Cardiac muscle cell (in vitro differentiated cells and primary cell): ENCODE measurements around the gene SERPINF2. TPM values are rescaled to one million over a fixed set of nuclear protein-coding genes. Genes with fewer than 3 reads are reported as not detected.
"Not testable (repeated sequence)": the region's sequence is repeated elsewhere in the genome, so short reads cannot be mapped to it uniquely, and the experiment has no call there.

Source experiments
- DNase-seq, 2 donors: peaks; one replicate each; pipeline versions ENCODE4 v3.0.0 to v3.0.0-alpha.2; 2010 to 2017; ENCODE audit warnings: low read depth in 1 of 2, low spot score in 1 of 2
- H3K27ac ChIP-seq: fragments of 200-600 bp; sonication (generic); 2 replicates; pipeline ENCODE4 v1.5.1; 2016
- H3K27me3 ChIP-seq: fragments of 200-600 bp; sonication (generic); 2 replicates; pipeline ENCODE4 v1.6.0; 2016; ENCODE audit warnings: control low read depth
- H3K36me3 ChIP-seq: fragments of 200-600 bp; sonication (generic); 2 replicates; pipeline ENCODE4 v1.5.1; 2016; ENCODE audit warnings: control low read depth
- H3K4me1 ChIP-seq: fragments of 200-600 bp; sonication (generic); 2 replicates; pipeline ENCODE4 v1.8.1; 2017; ENCODE audit warnings: low read depth, mild to moderate bottlenecking, mixed run types
- H3K4me3 ChIP-seq: fragments of 200-600 bp; sonication (generic); 2 replicates; pipeline ENCODE4 v1.5.1; 2016; ENCODE audit warnings: mild to moderate bottlenecking
- H3K9me3 ChIP-seq: fragments of 200-600 bp; sonication (generic); 2 replicates; pipeline ENCODE4 v1.5.1; 2017; ENCODE audit warnings: low read depth, mild to moderate bottlenecking, control low read depth
- CTCF ChIP-seq: IDR thresholded peaks from 2 replicates; pipeline ENCODE4 v1.5.1; 2012; ENCODE audit warnings: low read depth, mild to moderate bottlenecking, low read length
- polyA plus RNA-seq: library from polyadenylated mRNA; unstranded; fragments of >200 nt; fragmentation: Nextera tagmentation; extraction: Ambion mirVana; gene quantifications from 2 replicates; pipeline ENCODE4 v1.2.1, GENCODE V29; 2016
- total RNA-seq: library from RNA; depleted of rRNA; stranded (reverse); fragments of >200 nt; gene quantifications from 2 replicates; pipeline ENCODE4 v1.2.3, GENCODE V29; 2016

SERPINF2 gene
- total and polyA plus RNA-seq, 2 experiments from 2014 or later: 2.2 TPM; not detected in 1

GRCh38 chr17:1705004-1705403, 37.7 kb upstream of the SERPINF2 start:
- Histone ChIP-seq H3K9me3 (no peaks in the 10 kb centered on the region), H3K4me3 (no peak overlapping the region), H3K36me3 (no peaks in the 10 kb centered on the region), H3K27ac (no peak overlapping the region), H3K4me1 (no peaks in the 10 kb centered on the region), H3K27me3 (no peaks in the 10 kb centered on the region)
- TF ChIP-seq CTCF: no peak
- DNase-seq: no peak

- no peak for TF ChIP-seq CTCF
- DNase-seq: no peak
Observed at GRCh38 chr17:1707107-1707506, 35.6 kb upstream of the SERPINF2 start.

DNA sequence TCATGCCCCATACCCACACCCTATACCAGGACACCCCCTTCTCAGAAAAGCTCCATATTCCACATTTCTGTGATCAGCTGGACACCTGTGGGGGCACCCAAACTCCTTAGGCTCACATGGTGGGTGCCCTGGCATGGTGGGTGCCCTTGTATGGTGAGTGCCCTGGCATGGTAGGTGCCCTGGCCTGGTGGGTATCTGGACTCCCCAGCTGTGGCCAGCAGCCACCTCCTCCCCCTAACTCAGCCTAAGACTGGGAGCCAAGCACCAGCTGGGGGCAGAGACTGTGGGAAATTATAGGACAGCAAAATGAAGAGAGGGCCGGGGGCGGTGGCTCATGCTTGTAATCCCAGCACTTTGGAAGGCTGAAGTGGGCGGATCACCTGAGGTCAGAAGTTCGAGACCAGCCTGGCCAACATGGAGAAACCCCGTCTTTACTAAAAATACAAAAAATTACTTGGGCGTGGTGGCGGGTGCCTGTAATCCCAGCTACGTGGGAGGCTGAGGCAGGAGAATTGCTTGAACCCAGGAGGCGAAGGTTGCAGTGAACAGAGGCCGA, 33.8 kb upstream of the SERPINF2 start:
- not testable (repeated sequence) for H3K4me1 ChIP-seq, H3K4me3 ChIP-seq, H3K36me3 ChIP-seq, H3K27me3 ChIP-seq, H3K27ac ChIP-seq, H3K9me3 ChIP-seq, DNase-seq

More at GRCh38 chr17:1707107-1707506, 35.6 kb upstream of the SERPINF2 start:
- Histone ChIP-seq H3K27ac (no peak overlapping the region), H3K9me3 (no peaks in the 10 kb centered on the region), H3K4me1 (no peaks in the 10 kb centered on the region), H3K27me3 (no peaks in the 10 kb centered on the region), H3K4me3 (no peak overlapping the region), H3K36me3 (no peaks in the 10 kb centered on the region)

- Histone ChIP-seq H3K36me3 (no peaks in the 10 kb centered on the region), H3K4me3 (peak overlapping the region; percentile 62), H3K27me3 (no peaks in the 10 kb centered on the region), H3K27ac (no peak overlapping the region), H3K4me1 (peaks cover 5% of the 10 kb centered on the region), H3K9me3 (no peaks in the 10 kb centered on the region)
- peak in 1 of 2 donors; percentile 40 for DNase-seq
- TF ChIP-seq CTCF: no peak
Observed at GRCh38 chr17:1709403-1709951, 33.2 kb upstream of the SERPINF2 start.

- no peak within 1 kb of the TSS for H3K27ac ChIP-seq
- peaks cover 5% of the 10 kb centered on the region for H3K4me1 ChIP-seq
- peak within 1 kb of the TSS; percentile 62 for H3K4me3 ChIP-seq
- DNase-seq: peak; percentile 77
- H3K36me3 ChIP-seq: no peaks in the 10 kb centered on the region
- no peaks in the 10 kb centered on the region for H3K27me3 ChIP-seq
- no peak for TF ChIP-seq CTCF
- no peaks in the 10 kb centered on the region for H3K9me3 ChIP-seq
Observed at GRCh38 chr17:1709971-1710806, 32.5 kb upstream of the SERPINF2 start, which contains the start of gene TLCD2. Gene TLCD2 (minus strand): TSS chr17:1710377. CDS start chr17:1710242, 135 bp downstream.
